RWPE2 (cell line): ENCODE results near the gene CDK5RAP2.

Source experiments
- ATAC-seq: fragments of 200-7000 bp; cut with Tn5 transposase; 3 replicates; pipeline ENCODE4 v1.9.1; 2021; ENCODE audit warnings: low read depth
- DNase-seq: peaks from one replicate; pipeline ENCODE4 v3.0.0-alpha.2; 2020; ENCODE audit warnings: low spot score
- H3K27ac ChIP-seq: fragments of 450-650 bp; 2 replicates; pipeline ENCODE4 v1.5.1; 2017; ENCODE audit warnings: mild to moderate bottlenecking; ENCODE audit not compliant: poor library complexity, severe bottlenecking
- H3K27me3 ChIP-seq: fragments of 250-450 bp; sonication (Bioruptor Pico); 2 replicates; pipeline ENCODE4 v1.5.1; 2021; ENCODE audit warnings: mild to moderate bottlenecking, moderate library complexity; ENCODE audit not compliant: insufficient read depth, poor library complexity, severe bottlenecking
- H3K36me3 ChIP-seq: fragments of 250-450 bp; sonication (Bioruptor Pico); 2 replicates; pipeline ENCODE4 v1.5.1; 2020; ENCODE audit warnings: low read depth, mild to moderate bottlenecking, moderate library complexity
- H3K4me1 ChIP-seq: fragments of 250-450 bp; sonication (Bioruptor Pico); 2 replicates; pipeline ENCODE4 v1.5.1; 2021; ENCODE audit warnings: mild to moderate bottlenecking, moderate library complexity; ENCODE audit not compliant: insufficient read depth, poor library complexity, severe bottlenecking
- H3K4me3 ChIP-seq: fragments of 250-450 bp; sonication (Bioruptor Pico); 2 replicates; pipeline ENCODE4 v1.5.1; 2021; ENCODE audit warnings: mild to moderate bottlenecking, moderate library complexity; ENCODE audit not compliant: severe bottlenecking
- H3K9me3 ChIP-seq: fragments of 250-450 bp; sonication (Bioruptor Pico); 2 replicates; pipeline ENCODE4 v1.5.1; 2021; ENCODE audit warnings: mild to moderate bottlenecking, moderate library complexity; ENCODE audit not compliant: severe bottlenecking
- TF ChIP-seq, protein P1 (sequence below): fragments of 450-650 bp; IDR thresholded peaks from one replicate; pipeline ENCODE4 v1.5.1; 2017; ENCODE audit warnings: mild to moderate bottlenecking, moderate library complexity; ENCODE audit not compliant: poor library complexity, severe bottlenecking

CDK5RAP2 gene

DNA sequence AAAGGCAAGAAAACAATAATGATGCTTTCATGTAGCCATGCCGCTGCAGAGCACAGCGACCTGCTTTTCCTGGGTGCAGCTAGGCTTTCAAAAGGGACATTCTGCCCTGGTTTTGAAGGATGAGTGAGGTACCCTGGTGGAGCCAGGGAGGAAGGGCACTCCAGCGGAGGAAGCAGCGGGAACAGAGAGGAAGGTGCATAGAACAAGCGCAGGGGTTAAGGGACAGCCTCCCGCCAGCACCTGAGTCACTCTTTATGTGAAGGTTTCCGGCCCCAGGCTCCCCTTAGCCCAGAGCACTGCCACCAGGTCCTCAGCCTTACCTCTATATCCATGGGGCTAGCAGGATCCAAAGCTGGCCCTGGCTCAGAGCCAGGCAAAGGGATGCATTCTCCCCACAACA, 221.1 kb downstream of the CDK5RAP2 start:
- Histone ChIP-seq H3K36me3 (no peaks in the 10 kb centered on the region), H3K27ac (no peak overlapping the region), H3K4me1 (no peaks in the 10 kb centered on the region), H3K4me3 (no peak overlapping the region), H3K9me3 (no peaks in the 10 kb centered on the region), H3K27me3 (no peaks in the 10 kb centered on the region)
- DNase-seq (no peak), ATAC-seq (no peak; the same call in 2 of the 3 replicates)
- TF ChIP-seq, protein P1, sequence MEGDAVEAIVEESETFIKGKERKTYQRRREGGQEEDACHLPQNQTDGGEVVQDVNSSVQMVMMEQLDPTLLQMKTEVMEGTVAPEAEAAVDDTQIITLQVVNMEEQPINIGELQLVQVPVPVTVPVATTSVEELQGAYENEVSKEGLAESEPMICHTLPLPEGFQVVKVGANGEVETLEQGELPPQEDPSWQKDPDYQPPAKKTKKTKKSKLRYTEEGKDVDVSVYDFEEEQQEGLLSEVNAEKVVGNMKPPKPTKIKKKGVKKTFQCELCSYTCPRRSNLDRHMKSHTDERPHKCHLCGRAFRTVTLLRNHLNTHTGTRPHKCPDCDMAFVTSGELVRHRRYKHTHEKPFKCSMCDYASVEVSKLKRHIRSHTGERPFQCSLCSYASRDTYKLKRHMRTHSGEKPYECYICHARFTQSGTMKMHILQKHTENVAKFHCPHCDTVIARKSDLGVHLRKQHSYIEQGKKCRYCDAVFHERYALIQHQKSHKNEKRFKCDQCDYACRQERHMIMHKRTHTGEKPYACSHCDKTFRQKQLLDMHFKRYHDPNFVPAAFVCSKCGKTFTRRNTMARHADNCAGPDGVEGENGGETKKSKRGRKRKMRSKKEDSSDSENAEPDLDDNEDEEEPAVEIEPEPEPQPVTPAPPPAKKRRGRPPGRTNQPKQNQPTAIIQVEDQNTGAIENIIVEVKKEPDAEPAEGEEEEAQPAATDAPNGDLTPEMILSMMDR: no peak

DNA sequence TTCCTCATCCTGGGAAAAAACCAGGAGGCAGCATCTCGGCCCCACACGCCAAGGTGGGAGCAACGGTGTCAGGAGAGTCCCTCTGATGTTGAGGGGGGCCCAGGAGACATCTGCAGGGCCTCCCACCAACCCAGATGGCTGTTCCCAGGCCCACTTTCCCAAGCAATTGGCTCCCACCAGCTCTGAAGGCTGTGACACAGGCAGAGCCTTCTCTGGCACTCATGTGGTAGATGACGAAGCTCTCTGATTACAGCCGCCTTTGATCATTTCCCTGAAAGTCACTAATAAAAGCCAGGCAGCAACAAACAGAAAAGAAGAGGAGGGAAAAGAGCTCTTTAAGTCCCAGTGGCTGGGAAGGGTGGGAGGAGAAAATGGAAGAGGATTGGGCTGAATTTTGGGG, 226.5 kb downstream of the CDK5RAP2 start:
- Histone ChIP-seq H3K4me1 (no peaks in the 10 kb centered on the region), H3K4me3 (no peak overlapping the region), H3K9me3 (no peaks in the 10 kb centered on the region), H3K27ac (no peak overlapping the region), H3K36me3 (no peaks in the 10 kb centered on the region), H3K27me3 (no peaks in the 10 kb centered on the region)
- no peak for DNase-seq
- TF ChIP-seq, protein P1: no peak
- ATAC-seq: no peak

DNA sequence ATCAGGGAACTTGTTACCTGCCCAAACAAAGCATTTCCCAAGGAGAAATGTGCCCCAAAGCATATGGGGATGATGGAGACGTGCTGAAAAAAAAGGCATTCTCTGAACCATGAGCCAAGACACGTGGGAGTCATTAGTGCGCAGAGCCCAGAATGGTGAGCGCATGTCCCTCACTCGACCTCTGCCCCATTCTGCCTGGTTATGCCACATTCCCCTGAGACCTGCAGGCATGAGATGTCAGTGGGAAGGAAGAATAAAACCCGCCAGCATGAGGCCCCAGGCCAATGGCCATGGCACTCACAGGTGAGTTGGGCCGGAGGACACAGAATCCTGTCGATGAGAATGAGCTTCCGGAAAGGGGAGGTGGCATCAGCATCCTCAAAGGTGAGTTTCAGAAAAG, 228.9 kb downstream of the CDK5RAP2 start:
- H3K4me3 ChIP-seq: no peak overlapping the region
- no peaks in the 10 kb centered on the region for H3K4me1 ChIP-seq
- H3K27me3 ChIP-seq: no peaks in the 10 kb centered on the region
- ATAC-seq (no peak), DNase-seq (no peak)
- no peaks in the 10 kb centered on the region for H3K9me3 ChIP-seq
- no peaks in the 10 kb centered on the region for H3K36me3 ChIP-seq
- TF ChIP-seq, protein P1: no peak
- no peak overlapping the region for H3K27ac ChIP-seq

DNA sequence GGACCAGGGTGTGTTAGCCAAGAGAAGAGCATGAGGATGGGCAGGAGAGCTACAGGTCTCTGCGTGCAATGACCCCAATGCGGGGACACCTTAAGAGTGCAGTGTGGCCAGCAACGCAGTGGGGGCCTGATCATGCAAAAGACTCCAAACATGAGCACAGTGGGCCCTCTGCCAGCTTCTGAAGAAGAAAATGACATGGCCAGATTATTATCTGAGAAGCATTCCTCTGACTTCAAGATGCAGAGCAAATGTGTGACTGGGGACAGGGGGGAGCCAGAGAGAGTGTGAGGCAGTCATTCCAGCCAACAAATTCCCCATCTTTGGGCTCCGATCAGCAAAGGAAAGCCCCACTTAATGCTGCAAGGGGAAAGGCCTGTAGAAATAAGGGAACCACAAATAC, 229.4 kb downstream of the CDK5RAP2 start:
- no peak for DNase-seq
- TF ChIP-seq, protein P1: no peak
- Histone ChIP-seq H3K36me3 (no peaks in the 10 kb centered on the region), H3K4me3 (no peak overlapping the region), H3K4me1 (no peaks in the 10 kb centered on the region), H3K9me3 (no peaks in the 10 kb centered on the region), H3K27me3 (no peaks in the 10 kb centered on the region), H3K27ac (no peak overlapping the region)
- ATAC-seq: no peak

DNA sequence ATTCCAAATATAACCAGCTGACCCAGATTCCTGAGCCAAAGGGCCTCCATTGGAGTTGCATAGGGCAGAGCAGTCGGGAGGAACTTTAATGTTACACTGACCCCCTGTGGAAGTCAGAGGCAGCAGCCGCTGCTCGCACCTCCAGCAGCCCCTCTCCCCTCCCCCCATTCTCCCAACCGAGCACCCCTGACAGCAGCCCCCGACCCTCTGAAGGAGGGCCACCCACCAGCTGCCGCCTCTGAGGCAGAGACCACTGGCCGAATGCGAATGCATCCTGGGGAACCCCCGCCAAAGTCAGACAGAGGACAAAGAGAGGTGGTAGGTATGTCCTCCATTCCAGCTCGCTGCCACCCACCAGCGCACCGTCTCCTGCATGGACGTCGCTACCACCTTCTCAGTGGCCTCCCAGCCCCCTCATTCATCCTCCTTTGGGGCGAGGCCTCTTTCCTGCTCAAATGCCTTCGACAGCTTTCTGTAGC, 231.0 kb downstream of the CDK5RAP2 start:
- ATAC-seq: peak; percentile 58; the same call in 2 of the 3 replicates
- H3K4me3 ChIP-seq: no peak overlapping the region

More for the DNA sequence above, 231.0 kb downstream of the CDK5RAP2 start:
- DNase-seq: no peak
- Histone ChIP-seq H3K4me1 (peaks cover 6% of the 10 kb centered on the region), H3K27ac (no peak overlapping the region), H3K27me3 (no peaks in the 10 kb centered on the region), H3K36me3 (no peaks in the 10 kb centered on the region), H3K9me3 (no peaks in the 10 kb centered on the region)
- TF ChIP-seq, protein P1: peak; percentile 78
